GM12878 (cell line): ENCODE results near the gene PDZD2. TPM values are rescaled to one million over a fixed set of nuclear protein-coding genes. Genes with fewer than 3 reads are reported as not detected.

Source experiments
- ATAC-seq: fragments of 200-7000 bp; cut with Tn5 transposase; 3 replicates; pipeline ENCODE4 v1.9.1; 2020; ENCODE audit warnings: mild to moderate bottlenecking, moderate library complexity
- BruUV-seq: library from RNA; stranded (reverse); fragments of 400-500 nt; replicated peaks from 2 replicates; lab custom pipeline; 2021; lab: Mats Ljungman, UMichigan
- CTCF ChIA-PET: fragments of 300-600 bp; sonication (Branson Sonifier 250); formaldehyde crosslinking; extraction: SDS; loops from one replicate; lab custom pipeline; 2021; ENCODE audit warnings: inconsistent platforms; lab: Yijun Ruan, JAX
- POLR2A ChIA-PET: fragments of 350-600 bp; formaldehyde crosslinking; extraction: SDS; loops from one replicate; lab custom pipeline; 2021; ENCODE audit warnings: inconsistent platforms; lab: Charles Lee
- RAD21 ChIA-PET: fragments of 300-600 bp; sonication (Branson Sonifier 250); formaldehyde crosslinking; loops from one replicate; lab custom pipeline; 2023; ENCODE audit warnings: antibody characterized with exemption; ENCODE audit not compliant: unreplicated experiment; lab: Charles Lee
- SMC1A ChIA-PET: fragments of 300-600 bp; sonication (Branson Sonifier 250); formaldehyde crosslinking; loops from one replicate; lab custom pipeline; 2023; ENCODE audit not compliant: unreplicated experiment, uncharacterized antibody; lab: Charles Lee
- DNase-seq: peaks from one replicate; pipeline ENCODE4 v3.0.0-alpha.2; 2011; ENCODE audit warnings: low read depth, low spot score
- FAIRE-seq: peaks from 3 replicates; lab custom pipeline; 2011; peaks lifted over from hg19 to GRCh38; lab: Jason Lieb, UNC
- H2AFZ ChIP-seq: 2 replicates; pipeline ENCODE4 v1.6.0; 2011; ENCODE audit warnings: low read depth, low read length, control low read depth; ENCODE audit not compliant: control insufficient read depth
- H3K27ac ChIP-seq: 2 replicates; pipeline ENCODE4 v1.5.1; 2011; ENCODE audit warnings: control low read depth; ENCODE audit not compliant: control insufficient read depth, insufficient read depth
- H3K27me3 ChIP-seq, 2 experiments: replicated peaks in 1 of 2; 2 replicates each; pipeline versions ENCODE4 v1.6.0 to v1.6.1; 2011; ENCODE audit warnings: low read length in 1 of 2; ENCODE audit not compliant: control insufficient read depth in 2 of 2, insufficient read depth in 2 of 2
- H3K36me3 ChIP-seq, 2 experiments: 2 replicates each; pipeline ENCODE4 v1.5.1; 2011; ENCODE audit warnings: low read length in 1 of 2; ENCODE audit not compliant: control insufficient read depth in 2 of 2, insufficient read depth in 2 of 2
- H3K4me1 ChIP-seq: 2 replicates; pipeline ENCODE4 v1.6.1; 2011; ENCODE audit warnings: mild to moderate bottlenecking, low read length, moderate library complexity, mixed read lengths; ENCODE audit not compliant: control insufficient read depth, insufficient read depth
- H3K4me2 ChIP-seq: 2 replicates; pipeline ENCODE4 v1.6.0; 2011; ENCODE audit warnings: control low read depth; ENCODE audit not compliant: control insufficient read depth, insufficient read depth
- H3K4me3 ChIP-seq: fragments of 200-600 bp; sonication (generic); 2 replicates; pipeline ENCODE4 v1.5.1; 2016
- H3K79me2 ChIP-seq: 2 replicates; pipeline ENCODE4 v1.6.0; 2011; ENCODE audit warnings: low read length; ENCODE audit not compliant: control insufficient read depth, insufficient read depth
- H3K9ac ChIP-seq: 2 replicates; pipeline ENCODE4 v1.8.0; 2011; ENCODE audit warnings: low read length, control low read depth, mixed read lengths; ENCODE audit not compliant: control insufficient read depth, insufficient read depth
- H3K9me3 ChIP-seq: replicated peaks from 3 replicates; pipeline ENCODE4 v1.5.1; 2011; ENCODE audit warnings: mild to moderate bottlenecking, low read length; ENCODE audit not compliant: control insufficient read depth, insufficient read depth
- H4K20me1 ChIP-seq: 2 replicates; pipeline ENCODE4 v1.6.0; 2011; ENCODE audit not compliant: control insufficient read depth, insufficient read depth
- BHLHE40 ChIP-seq, 2 experiments: fragments of 450-650 bp in 1 of 2; IDR thresholded peaks; 2 replicates each; pipeline ENCODE4 v1.6.1; 2011 to 2017; ENCODE audit warnings: low read depth in 2 of 2, borderline replicate concordance in 1 of 2, improper control_type of control experiment in 1 of 2, low read length in 1 of 2, mild to moderate bottlenecking in 1 of 2
- BMI1 ChIP-seq: fragments of 450-650 bp; IDR thresholded peaks from 2 replicates; pipeline ENCODE4 v1.6.1; 2016; ENCODE audit warnings: mild to moderate bottlenecking, moderate library complexity, borderline replicate concordance
- STAT3 ChIP-seq: IDR thresholded peaks from 2 replicates; pipeline ENCODE4 v1.6.1; 2011; ENCODE audit warnings: low read depth, low read length, improper control_type of control experiment
- ZBTB11 ChIP-seq: fragments of 450-650 bp; formaldehyde crosslinking; IDR thresholded peaks from 2 replicates; pipeline ENCODE4 v1.5.0; 2022; ENCODE audit warnings: mild to moderate bottlenecking, missing genetic modification characterization
- ZBTB4 ChIP-seq: fragments of 450-650 bp; formaldehyde crosslinking; IDR thresholded peaks from 2 replicates; pipeline ENCODE4 v1.4.0; 2022; ENCODE audit warnings: mild to moderate bottlenecking, moderate library complexity
- WGBS: methylation state at CpG from one replicate; pipeline ENCODE4 v1.1.6; 2016; ENCODE audit warnings: low lambda C conversion rate; ENCODE audit not compliant: insufficient replicate concordance, insufficient coverage; ENCODE audit errors: missing lambda C conversion rate; 5-methylcytosine and 5-hydroxymethylcytosine counted together
- in situ Hi-C: fragments of 300-500 bp; cut with MboI; formaldehyde crosslinking; loops from 9 replicates; pipeline ENCODE4 v1.14.3; 2018; ENCODE audit warnings: mixed read lengths
- intact Hi-C: fragments of 100-400 bp; cut with micrococcal nuclease; formaldehyde crosslinking; loops from one replicate; pipeline ENCODE4 v1.14.2; 2022; ENCODE audit not compliant: unreplicated experiment
- polyA plus RNA-seq, 11 experiments: library from polyadenylated mRNA; depleted of rRNA in 4 of 11; unstranded in 6 of 11; stranded (reverse) in 5 of 11; fragments of >200 nt; fragmentation: Nextera tagmentation in 4 of 11; fragmentation: Illumina TruSeq in 1 of 11; extraction: Ambion mirVana in 4 of 11; extraction: Trizol in 1 of 11; gene quantifications; 1 replicate in 1 of 11; 2 replicates in 10 of 11; pipeline versions ENCODE4 v1.2.1 to v1.2.3, GENCODE V29; 2011 to 2016; ENCODE audit warnings: inconsistent platforms in 2 of 11, missing spikeins in 2 of 11, low read depth in 1 of 11
- total RNA-seq, 4 experiments: library from RNA; depleted of rRNA in 3 of 4; stranded (reverse); fragments of >200 nt in 3 of 4; fragmentation: Illumina TruSeq in 1 of 4; extraction: Trizol in 1 of 4; gene quantifications; 2 replicates each; pipeline versions ENCODE4 v1.2.1 to v1.2.3, GENCODE V29; 2013 to 2021

The PDZD2 gene
- total and polyA plus RNA-seq, 10 of the 15 experiments (the other 5 are each of a cell fraction or from before 2014, with no cell fraction given) = 0.01 to 0.58 (median 0.29) TPM; not detected in 3

GRCh38 chr5:31800351-31800750, 161.4 kb downstream of the PDZD2 start:
- ChIA-PET SMC1A (no interaction called here), CTCF (no interaction called here), RAD21 (no interaction called here), POLR2A (no interaction called here)
- FAIRE-seq = no peak
- Histone ChIP-seq H3K9me3 (no peaks in the 10 kb centered on the region), H3K27ac (no peak overlapping the region), H3K4me2 (no peak overlapping the region), H3K79me2 (no peaks in the 10 kb centered on the region), H3K36me3 (no peaks in the 10 kb centered on the region), H2AFZ (no peak overlapping the region), H3K9ac (no peak overlapping the region), H4K20me1 (no peaks in the 10 kb centered on the region), H3K27me3 (peaks cover 0 to 1% of the 10 kb centered on the region in 2 experiments; a peak in 1 of 4 replicates), H3K4me1 (no peaks in the 10 kb centered on the region), H3K4me3 (no peak overlapping the region)
- no peak for ATAC-seq
- no TSS peak for BruUV-seq
- WGBS = 83% methylated on average over 1 of the region's 1 CpG
- intact Hi-C loops (loop anchor here (10.0 kb wide), 1 partner anchor 136 kb away; no protein-coding TSS in a partner anchor), in situ Hi-C loops (no loop called here)
- no peak for DNase-seq
- TF ChIP-seq ZBTB4 (CRISPR knock-in tag) (no peak), STAT3 (no peak), ZBTB11 (no peak), BHLHE40 (IDR thresholded peaks at IDR 0.05; ENCODE audit: borderline replicate concordance in 1 of 2, low read depth in 2 of 2, low read length in 1 of 2) (no peak), BMI1 (no peak)
